Sigmoid colon (tissue), 7 donors: ENCODE results near the gene ELF4. TPM values are rescaled to one million over a fixed set of nuclear protein-coding genes. Genes with fewer than 3 reads are reported as not detected.

Experiments used
- DNase-seq: peaks from one replicate; pipeline ENCODE4 v3.0.0-alpha.2; 2019
- H3K27ac ChIP-seq, 4 donors: fragments of 200-600 bp; sonication (generic); one replicate each; pipeline ENCODE4 v1.5.1; 2016 to 2019; ENCODE audit warnings: mild to moderate bottlenecking in 1 of 4
- H3K27me3 ChIP-seq, 3 donors: fragments of 200-600 bp; sonication (generic); one replicate each; pipeline ENCODE4 v1.5.1; 2019; ENCODE audit warnings: mild to moderate bottlenecking in 1 of 3
- H3K36me3 ChIP-seq, 4 donors: fragments of 200-600 bp; sonication (generic); one replicate each; pipeline ENCODE4 v1.5.1; 2016 to 2019
- H3K4me1 ChIP-seq, 4 donors: fragments of 200-600 bp; sonication (generic); one replicate each; pipeline ENCODE4 v1.5.1; 2017 to 2019
- H3K4me3 ChIP-seq, 4 donors: fragments of 200-600 bp; sonication (generic); one replicate each; pipeline ENCODE4 v1.5.1; 2017 to 2019; ENCODE audit warnings: mild to moderate bottlenecking in 2 of 4, moderate library complexity in 1 of 4
- H3K9me3 ChIP-seq, 4 donors: fragments of 200-600 bp in 3 of 4; sonication (generic) in 3 of 4; one replicate each; pipeline versions ENCODE4 v1.5.1 to v1.6.1; 2013 to 2019
- EP300 ChIP-seq, 4 donors: sonication (generic); formaldehyde crosslinking; IDR thresholded peaks; one replicate each; pipeline ENCODE4 v1.6.1; 2017; ENCODE audit warnings: antibody characterized with exemption in 4 of 4
- POLR2A ChIP-seq, 2 donors: fragments of 450-650 bp; IDR thresholded peaks; one replicate each; pipeline ENCODE4 v1.6.1; 2016; ENCODE audit warnings: antibody characterized with exemption in 2 of 2, mild to moderate bottlenecking in 2 of 2, moderate library complexity in 2 of 2
- POLR2AphosphoS5 ChIP-seq, 4 donors: sonication (generic); formaldehyde crosslinking; IDR thresholded peaks; one replicate each; pipeline ENCODE4 v1.6.1; 2017; ENCODE audit warnings: antibody characterized with exemption in 4 of 4
- WGBS, 2 donors: extraction: QIAGEN DNeasy Blood & Tissue Kit; methylation state at CpG; one replicate each; pipeline ENCODE4 v1.1.7; 2013; 5-methylcytosine and 5-hydroxymethylcytosine counted together
- intact Hi-C: fragments of 100-400 bp; cut with DNase I; formaldehyde crosslinking; loops from one replicate; pipeline ENCODE4 v1.15.1; 2023
- polyA plus RNA-seq, 3 donors: library from polyadenylated mRNA; stranded (reverse); fragments of 200-250 nt; gene quantifications; one replicate each; pipeline ENCODE4 v1.2.3, GENCODE V29; 2013
- total RNA-seq, 4 donors: library from RNA; depleted of rRNA; stranded (reverse); fragments of >200 nt; gene quantifications; one replicate each; pipeline ENCODE4 v1.1.0, GENCODE V29; 2016
- TF ChIP-seq, protein P1 (sequence below), 4 experiments: fragments of 450-650 bp in 3 of 4; fragments of 200-600 bp in 1 of 4; IDR thresholded peaks; one replicate each; pipeline ENCODE4 v1.5.1; 2016 to 2019; ENCODE audit warnings: antibody characterized with exemption in 4 of 4, mild to moderate bottlenecking in 3 of 4, moderate library complexity in 2 of 4
- donor health status: healthy with polysubstance abuse.
- donor health status: Bipolar disorder and iron deficiency.
- donor health status: healthy.

The ELF4 gene
- total and polyA plus RNA-seq, 7 donors, result 4.6 to 25.9 (median 7.8) TPM

DNA sequence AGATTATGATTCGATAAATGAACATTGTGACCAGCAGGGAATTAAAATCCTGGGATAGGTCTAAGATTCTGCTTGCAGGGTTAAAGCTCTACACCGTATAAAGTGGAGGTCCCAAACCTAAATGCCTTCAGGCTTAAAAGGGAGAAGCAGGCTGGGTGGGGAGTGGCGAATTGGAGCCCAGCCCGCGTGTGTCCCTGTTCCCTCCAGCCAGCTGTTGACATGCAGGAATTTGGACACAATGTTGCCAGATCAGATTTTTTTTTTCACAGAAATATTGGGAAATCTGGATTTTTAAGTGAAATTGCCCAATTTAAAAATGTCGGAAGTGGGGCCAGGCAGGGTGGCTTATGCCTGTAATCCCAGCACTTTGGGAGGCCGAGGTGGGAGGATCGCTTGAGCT lies 60.5 kb downstream of the ELF4 start:
- intact Hi-C loops, result no loop called here
- H3K27me3 ChIP-seq, result no peaks in the 10 kb centered on the region
- H3K4me1 ChIP-seq, result peaks cover 0 to 8% (median 2%) of the 10 kb centered on the region in 4 donors
- no peak overlapping the region for H3K4me3 ChIP-seq
- H3K27ac ChIP-seq, result no peak overlapping the region
- TF ChIP-seq POLR2A (IDR thresholded peaks at IDR 0.05) (no peak), EP300 (IDR thresholded peaks at IDR 0.05) (no peak), POLR2AphosphoS5 (IDR thresholded peaks at IDR 0.05) (no peak)
- TF ChIP-seq, protein P1, sequence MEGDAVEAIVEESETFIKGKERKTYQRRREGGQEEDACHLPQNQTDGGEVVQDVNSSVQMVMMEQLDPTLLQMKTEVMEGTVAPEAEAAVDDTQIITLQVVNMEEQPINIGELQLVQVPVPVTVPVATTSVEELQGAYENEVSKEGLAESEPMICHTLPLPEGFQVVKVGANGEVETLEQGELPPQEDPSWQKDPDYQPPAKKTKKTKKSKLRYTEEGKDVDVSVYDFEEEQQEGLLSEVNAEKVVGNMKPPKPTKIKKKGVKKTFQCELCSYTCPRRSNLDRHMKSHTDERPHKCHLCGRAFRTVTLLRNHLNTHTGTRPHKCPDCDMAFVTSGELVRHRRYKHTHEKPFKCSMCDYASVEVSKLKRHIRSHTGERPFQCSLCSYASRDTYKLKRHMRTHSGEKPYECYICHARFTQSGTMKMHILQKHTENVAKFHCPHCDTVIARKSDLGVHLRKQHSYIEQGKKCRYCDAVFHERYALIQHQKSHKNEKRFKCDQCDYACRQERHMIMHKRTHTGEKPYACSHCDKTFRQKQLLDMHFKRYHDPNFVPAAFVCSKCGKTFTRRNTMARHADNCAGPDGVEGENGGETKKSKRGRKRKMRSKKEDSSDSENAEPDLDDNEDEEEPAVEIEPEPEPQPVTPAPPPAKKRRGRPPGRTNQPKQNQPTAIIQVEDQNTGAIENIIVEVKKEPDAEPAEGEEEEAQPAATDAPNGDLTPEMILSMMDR (IDR thresholded peaks at IDR 0.05), result no peak
- 92 to 95% methylated on average over 8 of the region's 8 CpGs for WGBS, 2 donors
- H3K36me3 ChIP-seq, result peaks cover 0 to 69% (median 13%) of the 10 kb centered on the region in 4 donors
- no peak for DNase-seq
- H3K9me3 ChIP-seq, result no peaks in the 10 kb centered on the region

DNA sequence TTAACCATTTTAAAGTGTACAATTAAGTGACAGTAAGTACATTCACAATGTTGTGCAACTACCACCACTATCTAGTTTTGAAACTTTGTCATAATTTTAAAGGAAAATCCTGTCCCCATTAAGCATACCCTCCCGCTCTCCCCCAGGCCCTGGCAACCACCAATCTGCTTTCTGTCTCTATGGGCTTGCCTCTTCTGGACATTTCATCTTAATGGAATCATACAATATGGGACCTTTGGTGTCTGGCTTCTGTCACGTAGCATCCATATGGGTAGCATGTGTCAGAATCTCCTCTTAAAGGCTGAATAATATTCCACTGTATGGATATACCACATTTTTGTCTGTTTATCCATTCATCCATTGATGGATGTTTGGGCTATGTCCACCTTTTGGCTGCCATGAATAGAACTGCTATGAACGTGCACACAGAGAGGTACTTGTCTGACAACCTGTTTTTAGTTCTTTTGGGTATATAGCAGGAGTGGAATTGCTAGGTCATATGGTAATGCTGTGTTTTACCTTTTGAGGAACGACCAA lies 61.5 kb downstream of the ELF4 start:
- Histone ChIP-seq H3K4me3 (no peak overlapping the region), H3K9me3 (no peaks in the 10 kb centered on the region), H3K4me1 (no peaks in the 10 kb centered on the region), H3K27ac (no peak overlapping the region), H3K27me3 (no peaks in the 10 kb centered on the region), H3K36me3 (peaks cover 0 to 75% (median 13%) of the 10 kb centered on the region in 4 donors)
- intact Hi-C loops, result no loop called here
- no peak for DNase-seq
- WGBS, 2 donors, result 96 to 97% methylated on average over 4 of the region's 4 CpGs
- no peak for TF ChIP-seq POLR2AphosphoS5 (IDR thresholded peaks at IDR 0.05)
- TF ChIP-seq, protein P1 (IDR thresholded peaks at IDR 0.05), result no peak
- no peak for TF ChIP-seq POLR2A (IDR thresholded peaks at IDR 0.05)
- TF ChIP-seq EP300 (IDR thresholded peaks at IDR 0.05), result no peak

DNA sequence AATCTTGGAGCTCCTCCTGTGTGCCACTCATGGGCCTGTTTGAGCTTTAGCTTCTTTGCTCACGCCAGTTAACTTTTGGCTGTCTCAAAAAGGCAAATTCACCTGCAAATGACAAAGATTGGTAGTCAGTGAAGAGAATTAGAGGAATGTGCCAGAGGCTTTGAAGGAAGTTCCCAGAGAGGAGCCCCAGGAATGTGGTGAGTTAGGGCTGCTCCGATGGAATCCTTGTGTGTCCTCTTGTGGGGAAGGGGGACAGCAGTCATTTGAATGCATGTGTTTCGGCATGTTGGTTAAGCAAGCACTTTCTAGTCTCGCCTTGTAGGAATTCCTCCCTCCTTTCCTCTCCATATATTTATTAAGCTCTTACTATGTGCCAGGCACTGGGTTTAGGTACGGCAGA lies 62.9 kb downstream of the ELF4 start:
- intact Hi-C loops, result no loop called here
- Histone ChIP-seq H3K4me3 (no peak overlapping the region), H3K27ac (no peak overlapping the region), H3K4me1 (no peaks in the 10 kb centered on the region), H3K9me3 (no peaks in the 10 kb centered on the region), H3K36me3 (peaks cover 0 to 64% (median 11%) of the 10 kb centered on the region in 4 donors), H3K27me3 (no peaks in the 10 kb centered on the region)
- TF ChIP-seq EP300 (IDR thresholded peaks at IDR 0.05) (no peak), POLR2AphosphoS5 (IDR thresholded peaks at IDR 0.05) (no peak), POLR2A (IDR thresholded peaks at IDR 0.05) (no peak)
- TF ChIP-seq, protein P1 (IDR thresholded peaks at IDR 0.05), result no peak
- 93 to 98% methylated on average over 5 of the region's 5 CpGs for WGBS, 2 donors
- DNase-seq, result no peak

GRCh38 chrX:130039847-130040246 lies 70.5 kb downstream of the ELF4 start:
- WGBS, 2 donors, result 75 to 78% methylated on average over 2 of the region's 2 CpGs
- Histone ChIP-seq H3K4me1 (no peaks in the 10 kb centered on the region), H3K4me3 (no peak overlapping the region), H3K9me3 (no peaks in the 10 kb centered on the region), H3K27me3 (no peaks in the 10 kb centered on the region), H3K27ac (no peak overlapping the region), H3K36me3 (peaks cover 4 to 73% (median 7%) of the 10 kb centered on the region in 4 donors)
- intact Hi-C loops, result no loop called here
- DNase-seq, result no peak
- TF ChIP-seq EP300 (IDR thresholded peaks at IDR 0.05) (no peak), POLR2A (IDR thresholded peaks at IDR 0.05) (no peak), POLR2AphosphoS5 (IDR thresholded peaks at IDR 0.05) (no peak)
- TF ChIP-seq, protein P1 (IDR thresholded peaks at IDR 0.05), result no peak

GRCh38 chrX:130034178-130034577 lies 76.1 kb downstream of the ELF4 start:
- no peak for TF ChIP-seq POLR2AphosphoS5 (IDR thresholded peaks at IDR 0.05)
- no peak for DNase-seq
- H3K36me3 ChIP-seq, result peaks cover 0 to 64% (median 8%) of the 10 kb centered on the region in 4 donors
- H3K4me1 ChIP-seq, result no peaks in the 10 kb centered on the region
- no peak overlapping the region for H3K27ac ChIP-seq
- WGBS, 2 donors, result 89 to 91% methylated on average over 7 of the region's 7 CpGs
- intact Hi-C loops, result no loop called here
- H3K9me3 ChIP-seq, result no peaks in the 10 kb centered on the region
- no peaks in the 10 kb centered on the region for H3K27me3 ChIP-seq
- no peak overlapping the region for H3K4me3 ChIP-seq
